Kasumi-1 (cell line): ENCODE results near the gene PARP11.

ENCODE experiments used
- DNase-seq, 2 experiments: peaks; one replicate each; lab custom pipeline; 2025; lab: John Stamatoyannopoulos, UW

PARP11 gene, protein sequence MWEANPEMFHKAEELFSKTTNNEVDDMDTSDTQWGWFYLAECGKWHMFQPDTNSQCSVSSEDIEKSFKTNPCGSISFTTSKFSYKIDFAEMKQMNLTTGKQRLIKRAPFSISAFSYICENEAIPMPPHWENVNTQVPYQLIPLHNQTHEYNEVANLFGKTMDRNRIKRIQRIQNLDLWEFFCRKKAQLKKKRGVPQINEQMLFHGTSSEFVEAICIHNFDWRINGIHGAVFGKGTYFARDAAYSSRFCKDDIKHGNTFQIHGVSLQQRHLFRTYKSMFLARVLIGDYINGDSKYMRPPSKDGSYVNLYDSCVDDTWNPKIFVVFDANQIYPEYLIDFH

DNA sequence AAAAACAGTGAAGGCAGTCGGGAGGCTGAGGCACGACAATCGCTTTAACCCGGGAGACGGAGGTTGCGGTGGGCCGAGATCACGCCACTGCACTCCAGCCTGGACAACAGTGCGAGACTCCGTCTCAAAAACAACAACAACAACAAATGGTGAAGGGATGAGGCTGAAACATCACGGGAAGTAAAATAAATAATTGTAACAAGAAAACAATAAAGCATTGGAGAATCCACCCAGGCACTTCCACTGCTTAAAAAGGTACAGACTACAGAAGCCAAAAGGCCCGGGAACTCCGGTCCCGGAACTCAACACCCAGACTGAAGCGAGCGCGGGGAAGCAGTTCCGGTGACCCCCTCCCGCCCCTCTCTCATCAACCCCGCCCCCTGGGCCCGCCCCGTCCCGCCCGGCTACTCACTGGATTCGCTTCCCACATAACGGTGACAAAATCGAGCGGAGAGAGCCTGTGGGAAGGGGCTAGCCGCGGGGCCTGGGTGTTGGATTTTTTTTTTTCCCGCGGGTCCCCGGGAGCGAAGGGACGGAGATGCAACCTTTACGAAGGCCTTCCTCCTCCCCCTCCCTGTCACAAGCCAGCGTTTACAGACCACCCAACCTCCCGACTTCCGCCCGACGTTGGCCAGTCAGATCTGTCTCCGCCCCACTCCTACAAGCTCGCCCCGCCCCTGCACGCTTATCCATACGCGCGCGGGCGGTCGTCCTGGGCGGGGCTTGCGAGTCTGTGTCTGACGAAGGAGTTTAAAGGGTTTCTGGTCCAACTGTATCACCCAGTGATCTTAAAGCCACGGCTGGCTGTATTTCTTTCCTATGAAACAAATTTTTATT, at the start of gene PARP11:
Gene PARP11, minus strand, starts transcription at position 600 of the 837 bp plus-strand sequence. Its CDS starts 170 bp downstream, at position 430.
- peak; percentile 87 to 88 for DNase-seq

DNA sequence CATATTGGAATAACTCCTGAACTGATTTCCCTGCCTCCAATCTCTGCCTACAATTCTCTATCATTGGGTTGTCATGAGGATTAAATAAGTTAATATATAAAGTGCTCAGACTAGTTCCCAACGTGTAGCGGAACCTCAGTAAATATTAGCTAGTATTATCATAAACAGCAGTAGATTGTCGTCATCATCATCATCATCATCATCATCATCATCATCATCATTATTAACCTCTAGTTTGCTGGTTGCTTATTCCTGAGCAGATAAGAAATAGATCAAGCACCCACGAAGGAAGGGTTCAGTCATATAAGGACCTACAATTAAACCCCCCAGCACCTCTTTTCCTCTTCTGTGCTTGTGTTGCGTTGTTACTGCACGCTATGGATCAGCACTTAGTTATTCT, 48.8 kb upstream of the PARP11 start:
- no peak for DNase-seq

DNA sequence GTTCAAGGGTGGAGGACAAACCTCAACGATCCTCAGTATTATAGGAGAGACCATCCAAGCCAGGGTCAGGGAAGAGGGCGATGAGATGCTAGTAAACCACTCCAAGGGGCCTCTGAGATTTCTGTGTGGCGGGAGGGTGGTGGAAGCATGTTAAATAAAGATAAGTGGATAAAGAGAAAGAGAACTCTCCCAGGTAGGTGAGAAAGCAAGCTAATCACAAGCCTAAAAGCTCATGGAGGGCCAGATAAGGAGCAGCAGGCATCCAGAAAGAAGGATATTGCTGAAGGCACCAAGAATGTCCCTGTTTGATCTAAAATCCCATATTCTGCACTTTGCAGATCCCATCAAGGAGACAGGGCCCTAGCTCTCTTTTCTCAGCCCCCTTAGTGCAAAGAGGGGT, 48.3 kb upstream of the PARP11 start:
- DNase-seq: no peak

DNA sequence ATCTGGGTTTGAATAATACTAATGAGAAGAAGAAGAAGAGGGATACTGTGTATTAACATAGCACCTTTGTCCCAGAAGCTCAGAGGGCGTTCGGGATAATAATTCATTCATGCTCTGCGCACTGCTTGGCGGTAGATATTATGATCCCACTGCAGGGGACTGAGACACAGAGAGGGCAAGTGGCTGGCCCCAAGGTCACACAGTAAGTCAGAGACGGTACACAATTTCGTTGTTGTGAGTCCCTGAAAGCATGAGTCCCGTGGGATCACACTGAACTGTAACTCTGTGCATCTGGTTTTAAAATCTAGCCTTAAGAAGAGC, 47.9 kb upstream of the PARP11 start:
- no peak for DNase-seq

DNA sequence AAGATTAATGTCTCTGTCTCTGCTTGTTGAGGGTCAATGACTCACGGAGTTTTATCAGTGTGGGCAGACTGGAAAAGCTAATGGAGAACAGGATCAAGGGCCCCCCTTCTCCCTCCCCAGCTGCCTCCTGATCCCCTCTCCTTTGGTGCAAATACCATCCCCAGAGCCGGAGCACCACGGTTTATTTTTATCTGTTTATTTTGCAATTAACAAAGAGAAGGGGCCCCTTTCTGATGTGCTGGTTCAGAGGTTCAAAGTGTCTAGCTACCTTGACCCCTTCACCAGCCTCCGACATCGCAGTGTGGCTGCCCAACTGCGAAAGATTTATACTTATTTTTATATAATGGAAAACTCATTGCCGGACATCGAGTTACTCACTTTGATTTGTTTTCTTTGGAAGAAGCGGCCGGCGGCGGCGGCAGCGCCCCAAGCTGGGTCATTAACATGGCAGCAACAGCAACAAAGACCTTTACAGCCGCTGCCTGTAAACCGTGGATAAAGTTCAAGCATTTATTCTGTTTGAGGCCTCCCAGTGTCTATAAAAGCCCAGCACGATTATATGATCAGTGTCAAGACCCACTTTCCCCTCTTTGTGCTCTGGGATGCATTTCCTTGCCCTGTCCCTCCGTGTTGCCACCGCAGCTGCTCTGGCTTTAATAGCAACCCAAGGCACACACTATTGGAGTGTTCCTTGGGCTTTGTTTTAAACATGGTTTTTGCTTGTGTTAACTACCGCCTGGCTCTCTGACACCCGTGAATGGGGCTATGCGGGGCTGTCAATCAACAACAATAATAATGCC, 47.4 kb upstream of the PARP11 start:
- no peak for DNase-seq

DNA sequence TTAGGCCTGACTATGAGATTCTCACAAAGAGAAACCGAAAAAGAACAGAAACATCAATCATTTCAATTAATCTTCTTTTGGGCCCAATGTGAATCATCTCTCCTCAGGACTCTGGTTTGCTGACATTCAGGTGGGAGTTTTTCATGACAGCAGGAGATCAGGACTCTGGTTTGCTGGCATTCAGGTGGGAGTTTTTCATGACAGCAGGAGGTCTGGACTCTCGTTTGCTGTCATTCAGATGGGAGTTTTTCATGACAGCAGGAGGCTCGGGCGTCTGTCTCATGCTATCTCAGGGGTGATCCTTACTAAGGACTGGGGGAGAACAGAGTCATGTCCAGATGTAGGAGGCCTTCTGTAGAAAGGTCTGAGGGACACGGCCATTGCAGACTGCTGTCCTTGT, 40.1 kb upstream of the PARP11 start:
- DNase-seq: no peak

DNA sequence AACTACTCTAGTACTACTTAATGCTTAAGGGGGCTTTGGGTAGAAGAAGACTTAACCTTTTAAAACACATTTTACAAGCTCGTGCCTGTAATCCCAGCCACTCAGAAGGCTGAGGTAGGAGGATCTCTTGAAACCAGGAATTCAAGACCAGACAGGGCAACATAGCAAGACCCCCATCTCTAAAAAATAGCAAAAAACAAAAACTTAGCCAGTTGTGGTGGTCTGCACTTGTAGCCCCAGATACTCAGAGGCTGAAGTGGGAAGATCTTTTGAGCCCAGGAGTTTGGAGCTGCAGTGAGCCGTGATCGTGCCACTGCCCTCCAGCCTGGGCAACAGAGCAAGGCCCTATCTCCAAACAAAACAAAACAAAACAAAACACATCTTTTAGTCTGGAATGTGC, 39.7 kb upstream of the PARP11 start:
- DNase-seq: no peak

DNA sequence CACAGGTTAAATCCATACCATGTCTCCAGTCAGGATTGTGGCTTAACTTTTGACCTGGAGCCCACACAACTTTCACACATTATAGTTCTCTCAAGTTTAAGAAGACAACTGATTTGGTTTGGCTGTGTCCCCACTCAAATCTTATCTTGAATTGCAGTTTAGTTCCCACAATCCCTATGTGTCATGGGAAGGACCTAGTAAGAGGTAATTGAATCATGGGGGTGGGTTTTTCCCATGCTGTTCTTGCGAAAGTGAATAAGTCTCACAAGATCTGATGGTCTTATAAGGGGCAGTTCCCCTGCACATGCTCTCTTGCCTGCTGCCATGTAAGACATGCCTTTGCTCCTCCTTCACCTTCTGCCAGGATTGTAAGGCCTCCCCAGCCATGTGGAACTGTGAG, 38.2 kb upstream of the PARP11 start:
- no peak for DNase-seq

DNA sequence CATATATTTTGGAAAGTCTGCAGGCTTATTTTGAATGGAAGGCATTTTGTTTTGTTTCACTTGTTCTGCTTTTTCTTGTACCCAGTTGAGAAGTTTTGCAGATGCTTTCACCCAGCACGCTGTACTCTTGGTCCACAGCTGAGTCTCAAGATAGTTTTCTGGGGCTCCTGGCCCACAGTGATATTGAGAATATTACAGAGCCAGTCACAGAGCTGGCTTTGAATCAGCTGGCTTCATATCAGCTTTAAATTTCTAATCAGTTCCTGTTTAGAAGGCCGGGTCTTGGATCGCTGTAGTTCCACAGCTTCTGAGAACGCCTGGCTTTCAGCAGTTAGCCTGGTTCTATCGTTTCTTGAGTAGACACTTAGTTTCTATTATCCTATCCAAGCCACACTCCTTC, 32.5 kb upstream of the PARP11 start:
- no peak for DNase-seq

DNA sequence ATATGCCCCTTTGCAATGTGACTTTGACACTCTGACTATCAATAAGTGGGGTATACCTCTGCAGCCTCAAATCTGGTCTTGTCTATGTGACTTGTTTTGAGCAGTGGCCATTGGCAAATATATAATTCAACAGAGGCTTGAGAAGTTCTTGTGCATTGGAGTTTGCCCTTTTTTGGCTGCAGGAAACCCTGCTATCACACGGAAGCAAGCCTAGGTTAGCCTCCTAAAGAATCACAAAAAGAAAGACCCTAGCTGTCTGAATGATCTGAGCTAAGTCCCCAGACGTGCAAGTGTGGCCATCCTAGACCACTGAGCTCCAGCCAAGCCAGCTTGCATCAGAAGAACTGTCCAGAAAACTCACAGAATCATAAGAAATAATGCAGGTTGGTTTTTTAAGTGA, 31.8 kb upstream of the PARP11 start:
- no peak for DNase-seq

DNA sequence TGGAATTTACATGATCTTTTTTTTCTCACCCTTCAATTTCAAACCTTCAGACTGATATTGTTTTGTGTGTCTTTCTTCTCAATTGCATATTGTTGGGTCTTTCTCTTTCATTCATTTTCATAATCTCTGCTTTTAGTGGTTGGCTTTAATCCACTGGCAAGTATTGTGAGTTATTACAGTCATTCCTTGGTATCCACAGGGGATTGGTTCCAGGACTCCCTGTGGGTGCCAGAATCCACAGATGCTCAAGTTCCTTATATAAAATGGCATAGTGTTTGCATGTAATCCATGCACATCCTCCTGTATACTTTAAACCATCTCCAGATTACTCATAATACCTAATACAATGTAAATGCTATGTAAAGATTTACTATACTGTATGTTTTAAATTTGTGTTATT, 29.7 kb upstream of the PARP11 start:
- DNase-seq: no peak

DNA sequence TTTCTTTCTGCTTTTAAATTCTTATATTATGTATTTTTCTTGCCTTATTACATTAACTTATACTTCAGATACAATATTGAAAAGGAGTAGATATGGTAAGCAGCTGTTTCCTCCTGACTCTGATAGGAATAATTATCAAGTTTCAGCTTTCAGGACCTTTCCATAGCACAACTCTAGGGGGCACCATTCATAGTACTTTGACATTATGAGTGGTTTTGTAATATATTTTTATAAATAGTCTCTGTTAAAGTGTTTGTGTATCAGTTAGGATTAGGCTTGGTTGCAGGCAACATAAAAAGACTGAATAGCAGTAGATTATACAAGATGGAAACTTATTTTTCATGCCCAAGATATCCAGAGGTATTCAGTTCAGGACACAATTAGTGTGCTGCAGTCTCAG, 27.9 kb upstream of the PARP11 start:
- no peak for DNase-seq

DNA sequence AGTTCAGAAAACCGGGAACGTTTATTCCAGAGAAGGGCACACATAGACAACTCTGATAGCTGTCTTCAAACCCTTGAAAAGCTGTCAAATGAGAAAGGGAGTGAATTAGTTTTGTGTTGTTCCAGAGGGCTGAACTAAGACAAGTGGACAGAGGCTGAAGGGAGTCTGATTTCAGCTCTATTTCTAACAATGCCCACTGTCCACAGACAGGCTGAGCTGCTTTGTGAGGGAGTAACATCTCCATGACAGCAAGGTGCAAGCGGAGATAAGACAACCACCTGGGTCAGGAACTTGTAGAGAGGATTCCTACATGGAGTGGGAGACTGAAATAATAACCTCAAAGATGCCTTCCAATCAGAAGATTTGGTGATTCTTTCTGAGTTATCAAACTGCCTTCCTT, 25.6 kb upstream of the PARP11 start:
- DNase-seq: no peak

DNA sequence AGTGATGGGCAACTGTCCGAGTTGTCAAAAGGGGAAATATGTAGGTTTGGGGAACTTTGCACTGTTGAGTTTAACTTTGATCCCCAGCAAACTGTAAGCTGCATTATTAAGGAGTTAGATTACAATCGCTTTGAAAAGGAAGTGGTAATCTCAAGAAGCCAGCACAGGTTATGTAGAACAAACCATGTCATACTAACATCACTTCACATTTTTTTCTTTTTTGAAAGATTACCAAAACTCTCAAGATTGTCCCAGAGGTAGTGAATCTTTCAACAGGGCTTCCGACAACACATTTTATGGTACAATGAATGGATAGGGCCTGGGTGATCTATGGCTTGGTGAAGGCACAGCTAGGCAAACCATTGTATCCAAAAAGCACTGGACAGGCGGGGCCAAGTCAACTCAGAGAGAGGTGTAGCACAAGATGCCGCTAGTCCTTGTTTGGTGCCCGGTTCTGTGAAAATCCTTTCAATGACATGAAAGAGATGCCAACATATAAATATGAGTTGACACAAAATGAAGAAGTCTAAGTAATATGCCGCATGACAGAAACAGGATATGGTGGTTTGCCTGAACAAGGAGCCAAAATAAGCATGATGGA, 24.3 kb upstream of the PARP11 start:
- peak; percentile 12 to 26 for DNase-seq

DNA sequence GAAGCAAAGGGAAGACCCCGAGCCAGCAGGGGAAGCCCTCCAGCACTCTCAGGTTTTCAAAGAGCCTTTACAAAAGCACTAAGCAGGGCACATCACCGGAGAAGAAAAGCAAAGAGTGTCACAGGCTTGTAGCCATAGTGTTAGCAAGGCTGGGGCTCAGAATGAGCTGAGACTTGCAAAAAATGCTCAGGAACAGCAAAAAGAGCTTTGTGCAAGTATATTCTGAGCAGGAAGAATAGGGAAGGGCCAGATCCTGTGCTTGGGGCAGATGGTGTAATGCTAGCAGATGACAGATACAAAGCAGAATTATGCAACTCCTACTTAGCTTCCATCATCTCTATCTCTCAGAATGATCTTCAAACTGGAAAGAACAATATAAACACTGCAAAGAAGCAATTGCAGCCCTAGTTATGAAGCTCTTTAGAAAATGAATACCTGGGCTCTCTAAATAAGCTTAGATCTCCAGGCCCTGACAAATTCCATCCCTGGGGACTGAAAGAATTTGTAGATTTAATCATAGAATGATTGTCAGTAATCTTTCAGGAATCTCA, 23.7 kb upstream of the PARP11 start:
- DNase-seq: peak; percentile 67 to 70

DNA sequence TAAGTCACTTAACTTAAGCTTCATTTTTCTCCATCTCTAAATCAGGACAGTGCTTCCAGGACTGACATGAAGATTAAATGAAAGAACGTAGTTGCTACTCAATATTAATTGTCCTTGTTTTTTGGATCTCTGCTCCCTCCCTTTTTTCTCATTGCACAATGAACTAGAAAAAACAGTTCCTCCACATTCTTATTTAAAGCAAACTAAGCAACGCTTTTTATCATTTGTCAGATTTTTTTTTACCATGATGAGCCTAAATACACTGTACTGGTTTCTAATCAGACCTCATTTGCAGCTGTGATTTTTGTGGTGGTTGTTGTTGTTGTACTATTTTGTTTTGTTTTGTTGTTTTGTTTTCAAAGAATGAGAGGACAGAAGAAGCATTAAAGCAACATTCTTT, 23.2 kb upstream of the PARP11 start:
- DNase-seq: no peak

DNA sequence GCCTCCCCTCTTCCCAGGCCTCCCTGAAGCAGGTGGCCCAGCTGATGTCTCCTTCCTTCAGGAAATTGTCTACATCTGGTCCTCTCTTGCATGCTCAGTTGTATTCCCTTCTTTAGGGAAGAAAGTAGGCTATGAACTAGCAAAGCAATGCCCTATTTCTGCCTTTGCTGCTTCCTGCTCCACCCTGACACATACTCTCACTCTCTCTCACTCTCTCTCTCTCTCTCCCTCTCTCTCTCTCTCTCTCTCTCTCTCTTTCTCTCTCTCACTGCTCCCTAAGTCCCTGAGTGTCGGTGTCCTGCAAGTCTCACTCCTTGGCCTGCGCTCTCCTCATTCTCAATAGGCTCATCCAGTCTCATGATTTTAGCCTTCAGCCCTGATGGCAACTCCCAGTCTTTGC, 19.4 kb upstream of the PARP11 start:
- DNase-seq: no peak

DNA sequence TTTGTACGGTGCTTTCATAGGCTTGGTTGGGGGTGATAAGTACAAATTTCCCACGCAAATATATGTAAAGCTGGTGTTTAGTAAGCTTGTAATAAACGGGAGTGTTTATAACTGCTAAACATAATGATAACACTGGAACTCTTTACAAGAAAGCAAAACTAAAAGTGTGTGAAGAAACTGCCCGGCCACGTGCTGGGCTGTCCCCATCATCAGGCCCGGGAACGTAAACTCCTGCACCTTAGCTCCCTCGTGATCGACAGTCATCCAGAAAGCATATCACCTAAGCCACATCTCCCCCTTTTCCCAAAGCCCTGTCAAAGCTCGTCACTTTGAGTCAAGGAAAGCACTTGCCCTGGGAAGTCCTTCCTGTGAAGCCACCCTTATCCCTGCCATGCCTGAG, 18.0 kb upstream of the PARP11 start:
- no peak for DNase-seq

DNA sequence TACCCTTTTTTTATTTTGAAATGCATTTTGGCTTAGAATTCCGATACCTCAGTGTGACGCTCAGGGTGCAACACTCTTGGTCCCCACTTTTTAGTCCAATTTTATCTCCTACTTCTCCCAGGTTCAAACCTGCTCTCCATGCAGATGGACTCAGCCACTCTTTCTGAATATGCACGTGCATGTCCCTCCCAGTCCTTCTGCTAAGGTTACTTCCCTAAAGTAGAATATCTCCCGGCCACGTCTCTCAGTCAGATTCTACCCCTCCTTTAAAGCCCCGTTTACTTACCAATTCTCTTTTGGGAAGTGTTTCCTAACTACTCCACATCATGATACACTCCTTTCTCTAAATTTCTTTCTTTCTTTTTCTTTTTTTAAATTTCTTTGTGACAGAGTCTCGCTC, 15.5 kb upstream of the PARP11 start:
- peak; percentile 49 to 63 for DNase-seq

DNA sequence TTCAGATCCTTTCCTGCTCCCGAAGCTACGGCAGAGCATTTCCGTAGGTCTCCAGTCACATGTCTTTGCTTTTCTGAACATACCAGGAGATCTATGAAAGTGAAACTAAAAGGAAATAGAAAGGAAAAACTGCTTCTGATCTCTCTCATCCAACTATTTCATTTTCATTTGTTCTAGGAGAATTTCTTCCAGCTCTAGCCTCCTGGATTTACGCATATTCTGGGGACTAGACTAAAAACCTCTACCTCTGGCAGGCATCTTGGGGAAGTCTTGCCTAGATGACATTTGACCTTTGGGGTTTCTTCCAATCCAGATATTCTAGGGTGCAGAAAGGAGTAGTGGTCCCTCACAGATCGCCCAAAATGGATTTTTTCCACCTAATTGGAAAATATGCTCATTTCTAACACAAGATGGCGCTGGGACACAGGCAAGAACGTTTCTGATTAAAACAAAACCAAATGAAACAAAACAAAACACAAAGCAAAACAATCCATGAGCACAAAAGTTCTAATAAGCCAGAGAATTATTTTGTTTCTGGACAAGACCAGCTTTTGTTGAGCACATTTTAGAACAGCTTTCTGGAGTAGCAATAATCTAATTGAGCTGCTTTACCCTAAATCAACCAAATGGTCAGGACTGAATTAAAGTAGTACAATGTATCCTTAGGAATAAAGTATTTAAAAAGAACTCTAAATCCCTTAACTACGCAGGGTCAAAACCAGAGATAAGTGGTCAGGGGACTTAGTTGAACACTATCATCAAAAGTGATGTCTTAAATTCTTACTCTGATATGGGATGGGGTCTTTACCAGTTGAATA, 12.3 kb upstream of the PARP11 start:
- DNase-seq: peak; percentile 22 to 44

DNA sequence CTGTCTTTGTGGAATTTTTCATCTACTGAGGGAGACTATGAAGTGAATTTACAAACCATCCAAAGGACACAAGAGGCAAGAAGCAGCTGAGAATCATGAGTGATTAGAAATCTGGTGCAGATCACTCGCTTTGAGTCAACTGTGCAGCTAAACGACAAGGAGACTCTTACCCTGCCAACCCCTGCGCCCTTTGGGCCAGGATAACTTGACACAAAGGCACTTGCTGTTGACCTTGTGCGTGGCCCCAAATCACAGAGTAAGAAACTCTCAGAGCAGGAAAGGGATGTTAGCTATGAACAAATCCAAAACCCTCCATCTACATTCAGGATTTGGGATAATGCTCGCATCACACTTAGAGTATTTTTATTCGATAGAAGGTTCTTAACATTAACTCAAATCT, 11.5 kb upstream of the PARP11 start:
- no peak for DNase-seq
